ENCODE measurements around the gene GLIPR2. TPM values are rescaled to one million over a fixed set of nuclear protein-coding genes. Genes with fewer than 3 reads are reported as not detected.
A peak's percentile ranks its signal among the peaks of the same experiment; 100 is the strongest.

GLIPR2 gene
- total RNA-seq, 4 donors from 2014 or later: 3.2 to 8.8 (median 5.6) TPM

DNA sequence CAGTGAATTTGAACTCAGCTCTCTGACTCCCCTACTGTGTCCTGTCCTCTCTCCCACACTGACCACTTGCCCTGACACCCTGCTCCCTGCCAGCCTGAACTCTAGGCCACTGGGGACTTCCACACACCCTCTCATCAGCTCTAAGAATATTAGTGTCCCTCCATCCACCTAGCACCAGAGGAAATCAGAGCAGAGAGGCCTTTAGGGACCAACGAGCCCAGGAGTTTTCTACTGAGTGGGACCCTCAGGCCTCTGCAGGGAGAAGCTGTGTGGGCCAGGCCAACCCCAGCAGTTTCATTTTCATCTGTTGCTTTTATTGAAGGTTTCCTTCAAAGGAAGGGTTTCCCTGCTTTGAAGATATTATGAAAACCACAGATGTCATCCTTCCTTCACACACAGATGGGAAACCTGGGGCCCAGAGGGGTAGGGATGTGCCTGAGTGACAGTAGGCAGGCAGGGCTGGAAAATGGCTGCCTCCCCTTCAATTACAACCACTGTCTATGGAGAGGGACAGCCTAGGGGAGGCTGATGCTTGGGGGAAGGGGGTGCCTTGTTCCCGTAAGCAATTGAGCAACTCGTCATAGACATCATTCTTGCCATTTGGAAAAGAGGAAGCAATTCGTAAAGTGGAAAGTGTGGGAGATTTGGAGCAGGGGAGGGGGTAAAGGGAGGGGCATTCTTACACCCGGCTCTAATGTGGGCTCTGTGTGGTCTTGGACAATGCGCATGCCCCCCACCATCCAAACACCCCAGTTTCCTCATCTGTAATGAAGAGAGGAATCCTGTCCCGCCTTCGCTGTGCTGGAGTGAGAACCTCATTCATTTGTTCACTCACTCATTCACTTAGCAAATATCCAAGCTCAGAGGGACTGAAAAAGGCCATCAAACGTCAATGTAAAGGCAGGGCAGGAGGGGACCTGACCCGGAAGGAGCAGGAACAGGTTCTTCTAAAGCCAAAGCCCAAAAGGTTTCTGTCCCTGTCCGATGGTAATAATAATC lies 3.9 kb downstream of the GLIPR2 start:
- peaks cover 18% of the 10 kb centered on the region for H3K27me3 ChIP-seq
- DNase-seq (ENCODE audit: low spot score in 2 of 2): no peak
- no peaks in the 10 kb centered on the region for H3K9me3 ChIP-seq
- H3K4me3 ChIP-seq: no peak overlapping the region
- peak overlapping the region; percentile 25 for H3K27ac ChIP-seq
- peaks cover 61% of the 10 kb centered on the region for H3K4me1 ChIP-seq
- WGBS: 76% methylated on average over 11 of the region's 11 CpGs
- TF ChIP-seq EP300 (IDR thresholded peaks at IDR 0.05) (no peak), POLR2A (IDR thresholded peaks at IDR 0.05) (no peak)
- H3K36me3 ChIP-seq: no peaks in the 10 kb centered on the region

DNA sequence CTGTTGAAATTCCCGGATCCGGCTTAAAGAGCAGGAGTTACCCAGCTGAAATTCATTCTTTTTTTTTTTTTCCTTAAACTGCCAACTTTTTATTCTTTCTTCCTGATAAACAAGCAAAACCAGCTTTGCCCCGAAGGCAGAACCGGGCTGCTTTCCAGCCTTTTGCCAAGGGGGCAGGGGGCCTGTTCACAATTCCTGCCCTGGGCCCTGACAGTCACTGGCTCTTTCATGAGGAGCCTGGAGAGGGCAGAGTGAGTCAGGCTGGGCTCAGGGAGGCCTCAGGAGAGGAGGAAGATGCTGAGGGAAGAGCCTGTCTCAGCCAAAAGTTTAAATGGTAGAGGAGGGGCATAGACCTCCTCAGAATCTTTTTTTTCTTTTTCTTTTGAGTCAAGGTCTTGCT lies 4.8 kb downstream of the GLIPR2 start:
- TF ChIP-seq POLR2A (IDR thresholded peaks at IDR 0.05) (no peak), CTCF (IDR thresholded peaks at IDR 0.05) (no peak), EP300 (IDR thresholded peaks at IDR 0.05) (no peak)
- H3K4me1 ChIP-seq: peaks cover 54% of the 10 kb centered on the region
- H3K4me3 ChIP-seq: no peak overlapping the region
- no peaks in the 10 kb centered on the region for H3K9me3 ChIP-seq
- no peak overlapping the region for H3K27ac ChIP-seq
- peaks cover 18% of the 10 kb centered on the region for H3K27me3 ChIP-seq
- no peak for DNase-seq (ENCODE audit: low spot score in 2 of 2)
- WGBS: 42% methylated on average over 4 of the region's 4 CpGs
- no peaks in the 10 kb centered on the region for H3K36me3 ChIP-seq

GRCh38 chr9:36141761-36142160 lies 5.2 kb downstream of the GLIPR2 start:
- 95% methylated on average over 7 of the region's 7 CpGs for WGBS
- H3K27me3 ChIP-seq: peaks cover 17% of the 10 kb centered on the region
- H3K36me3 ChIP-seq: no peaks in the 10 kb centered on the region
- H3K4me3 ChIP-seq: no peak overlapping the region
- DNase-seq (ENCODE audit: low spot score in 2 of 2): no peak
- no peaks in the 10 kb centered on the region for H3K9me3 ChIP-seq
- no peak overlapping the region for H3K27ac ChIP-seq
- H3K4me1 ChIP-seq: peaks cover 53% of the 10 kb centered on the region
- no peak for TF ChIP-seq POLR2AphosphoS5 (IDR thresholded peaks at IDR 0.05)
- TF ChIP-seq EP300 (IDR thresholded peaks at IDR 0.05): no peak
- no peak for TF ChIP-seq POLR2A (IDR thresholded peaks at IDR 0.05)
- TF ChIP-seq CTCF (IDR thresholded peaks at IDR 0.05): no peak

GRCh38 chr9:36142510-36143244 lies 6.1 kb downstream of the GLIPR2 start:
- WGBS: 54% methylated on average over 9 of the region's 12 CpGs
- H3K4me1 ChIP-seq: peaks cover 45% of the 10 kb centered on the region

DNA sequence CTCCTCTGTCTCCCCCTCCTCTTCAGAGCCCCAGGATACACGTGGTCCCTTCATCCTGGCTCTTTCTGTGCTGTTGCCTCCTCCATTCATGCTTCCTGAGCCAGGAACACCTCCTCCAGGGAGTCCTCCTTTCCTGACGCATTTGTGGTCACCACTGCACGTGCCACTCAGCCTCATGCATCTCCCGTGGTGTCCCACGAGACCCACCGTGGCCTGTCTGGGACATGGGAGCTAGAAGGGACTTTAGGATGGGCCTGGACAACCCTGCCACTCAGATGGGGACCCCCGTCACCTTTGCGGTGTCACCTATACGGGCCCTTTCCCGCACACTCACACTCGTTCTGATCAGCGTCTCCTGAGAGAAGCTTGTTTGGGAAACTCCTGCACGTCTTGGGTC lies 6.7 kb downstream of the GLIPR2 start:
- peak overlapping the region; percentile 22 for H3K4me3 ChIP-seq
- peak overlapping the region; percentile 53 for H3K27ac ChIP-seq
- DNase-seq (ENCODE audit: low spot score in 2 of 2): no peak
- peaks cover 45% of the 10 kb centered on the region for H3K4me1 ChIP-seq
- TF ChIP-seq POLR2AphosphoS5 (IDR thresholded peaks at IDR 0.05) (no peak), POLR2A (IDR thresholded peaks at IDR 0.05) (no peak), EP300 (IDR thresholded peaks at IDR 0.05) (no peak), CTCF (IDR thresholded peaks at IDR 0.05) (no peak)
- H3K9me3 ChIP-seq: no peaks in the 10 kb centered on the region
- peaks cover 3% of the 10 kb centered on the region for H3K27me3 ChIP-seq
- 82% methylated on average over 13 of the region's 13 CpGs for WGBS
- H3K36me3 ChIP-seq: no peaks in the 10 kb centered on the region

More at GRCh38 chr9:36142510-36143244, 6.1 kb downstream of the GLIPR2 start:
- no peak for TF ChIP-seq POLR2AphosphoS5 (IDR thresholded peaks at IDR 0.05)
- TF ChIP-seq EP300 (IDR thresholded peaks at IDR 0.05): no peak
- TF ChIP-seq CTCF (IDR thresholded peaks at IDR 0.05): no peak
- TF ChIP-seq POLR2A (IDR thresholded peaks at IDR 0.05): no peak
- Histone ChIP-seq H3K9me3 (no peaks in the 10 kb centered on the region), H3K4me3 (peak overlapping the region; percentile 22), H3K36me3 (no peaks in the 10 kb centered on the region), H3K27me3 (peaks cover 8% of the 10 kb centered on the region), H3K27ac (peak overlapping the region; percentile 53)
- DNase-seq (ENCODE audit: low spot score in 2 of 2): no peak
